NT2/D1 (cell line): ENCODE data around the gene CENPF.

Experiments used
- SUZ12 ChIP-seq: IDR thresholded peaks from 2 replicates; pipeline ENCODE4 v1.6.1; 2011; ENCODE audit not compliant: insufficient read length, insufficient read depth; ENCODE audit errors: extremely low read depth
- YY1 ChIP-seq: IDR thresholded peaks from 2 replicates; pipeline ENCODE4 v1.6.1; 2011; ENCODE audit not compliant: insufficient read length, insufficient read depth
- ZNF274 ChIP-seq: IDR thresholded peaks from 2 replicates; pipeline ENCODE4 v1.6.1; 2011; ENCODE audit warnings: mild to moderate bottlenecking, low read depth, low read length

DNA sequence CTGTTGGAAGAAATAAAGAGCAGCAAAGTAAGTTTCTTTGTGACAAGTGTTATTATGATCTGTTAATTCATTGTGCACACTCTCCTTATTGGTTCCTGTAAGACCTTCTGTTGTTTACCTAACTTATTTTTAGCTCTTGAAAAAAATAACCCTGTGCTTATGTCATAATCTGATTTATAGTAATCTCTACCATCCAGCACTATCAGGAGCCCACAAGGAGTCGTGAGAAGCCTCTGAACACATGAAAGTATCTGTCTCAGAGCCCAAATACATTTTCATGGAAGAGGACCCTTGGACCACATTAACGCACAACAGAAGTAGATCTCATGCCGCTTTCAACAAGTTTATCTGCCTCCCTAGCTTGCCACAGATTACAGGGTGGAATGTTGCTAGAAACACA is 45.8 kb downstream of the CENPF start:
- TF ChIP-seq YY1, result no peak
- no peak for TF ChIP-seq SUZ12
- no peak for TF ChIP-seq ZNF274
